Metanephros (tissue), 1 donor: ENCODE data around the gene TBC1D30. TPM values are rescaled to one million over a fixed set of nuclear protein-coding genes. Genes with fewer than 3 reads are reported as not detected.

Experiments
- total RNA-seq: library from RNA; depleted of rRNA; stranded (reverse); fragments of >200 nt; gene quantifications from one replicate; pipeline ENCODE4 v1.2.3, GENCODE V29; 2014

The TBC1D30 gene
- 9.5 TPM for total RNA-seq

GRCh38 chr12:64824500-64825142, at the start of gene TBC1D30:
Gene TBC1D30 (plus strand): TSS chr12:64824647. CDS start chr12:64824880, 233 bp downstream.

Other genes starting within 250 kb of the TBC1D30 start
- gene RASSF3, start 214.2 kb upstream of the TBC1D30 start, total RNA-seq, result 21.8 TPM
- gene GNS, start 65.2 kb upstream of the TBC1D30 start, total RNA-seq, result 146 TPM